H1 (cell line): ENCODE data around the gene TET2.
A peak's percentile ranks its signal among the peaks of the same experiment; 100 is the strongest.

Experiments
- CHD2 ChIP-seq: IDR thresholded peaks from 2 replicates; pipeline ENCODE4 v1.6.1; 2012; ENCODE audit warnings: low read length, improper control_type of control experiment
- EP300 ChIP-seq, 2 experiments: IDR thresholded peaks; 1 replicate in 1 of 2; 2 replicates in 1 of 2; pipeline ENCODE4 v1.6.1; 2011 to 2012; ENCODE audit warnings: low read depth in 2 of 2, low read length in 2 of 2, mild to moderate bottlenecking in 2 of 2, borderline replicate concordance in 1 of 2, inconsistent platforms in 1 of 2, moderate library complexity in 1 of 2
- FOSL1 ChIP-seq: IDR thresholded peaks from 2 replicates; pipeline ENCODE4 v1.6.1; 2011; ENCODE audit warnings: mild to moderate bottlenecking, low read depth, low read length, moderate library complexity; ENCODE audit not compliant: insufficient read depth
- SIN3A ChIP-seq, 2 experiments: IDR thresholded peaks in 1 of 2; conservative IDR thresholded peaks in 1 of 2; 2 replicates each; pipeline ENCODE4 v1.6.1; 2011 to 2012; ENCODE audit warnings: low read length in 2 of 2, improper control_type of control experiment in 1 of 2, low read depth in 1 of 2, mild to moderate bottlenecking in 1 of 2
- ZNF274 ChIP-seq: IDR thresholded peaks from 2 replicates; pipeline ENCODE4 v1.7.0; 2012; ENCODE audit warnings: low read length, borderline replicate concordance; ENCODE audit errors: extremely low read depth
- TF ChIP-seq, protein P1 (sequence below), 3 experiments: IDR thresholded peaks; 1 replicate in 2 of 3; 2 replicates in 1 of 3; pipeline versions ENCODE4 v1.5.1 to v1.6.1; 2011; ENCODE audit warnings: low read length in 3 of 3, mild to moderate bottlenecking in 3 of 3, inconsistent platforms in 2 of 3, low read depth in 1 of 3, moderate library complexity in 1 of 3; ENCODE audit not compliant: insufficient read depth in 1 of 3; ENCODE audit errors: control extremely low read depth in 1 of 3

DNA sequence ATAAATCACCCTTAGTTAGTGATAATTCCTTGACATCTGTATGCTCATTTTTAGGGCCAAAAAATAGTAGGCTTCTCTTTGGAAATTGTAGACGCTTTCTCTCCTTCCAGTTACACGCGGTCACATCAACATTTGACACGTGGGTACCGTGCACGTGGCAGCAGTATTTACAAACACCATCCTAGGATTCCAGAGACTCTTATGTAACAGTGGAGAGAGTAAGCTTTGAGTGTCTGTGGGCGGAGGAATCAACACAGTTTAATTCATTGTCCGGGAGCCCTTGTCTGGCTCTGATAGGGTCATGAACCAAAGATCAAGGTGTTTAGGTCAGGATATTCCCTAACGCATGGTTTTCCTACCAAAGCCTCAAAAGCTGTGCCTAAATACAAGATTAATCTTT, 12.2 kb downstream of the TET2 start:
- TF ChIP-seq, protein P1, sequence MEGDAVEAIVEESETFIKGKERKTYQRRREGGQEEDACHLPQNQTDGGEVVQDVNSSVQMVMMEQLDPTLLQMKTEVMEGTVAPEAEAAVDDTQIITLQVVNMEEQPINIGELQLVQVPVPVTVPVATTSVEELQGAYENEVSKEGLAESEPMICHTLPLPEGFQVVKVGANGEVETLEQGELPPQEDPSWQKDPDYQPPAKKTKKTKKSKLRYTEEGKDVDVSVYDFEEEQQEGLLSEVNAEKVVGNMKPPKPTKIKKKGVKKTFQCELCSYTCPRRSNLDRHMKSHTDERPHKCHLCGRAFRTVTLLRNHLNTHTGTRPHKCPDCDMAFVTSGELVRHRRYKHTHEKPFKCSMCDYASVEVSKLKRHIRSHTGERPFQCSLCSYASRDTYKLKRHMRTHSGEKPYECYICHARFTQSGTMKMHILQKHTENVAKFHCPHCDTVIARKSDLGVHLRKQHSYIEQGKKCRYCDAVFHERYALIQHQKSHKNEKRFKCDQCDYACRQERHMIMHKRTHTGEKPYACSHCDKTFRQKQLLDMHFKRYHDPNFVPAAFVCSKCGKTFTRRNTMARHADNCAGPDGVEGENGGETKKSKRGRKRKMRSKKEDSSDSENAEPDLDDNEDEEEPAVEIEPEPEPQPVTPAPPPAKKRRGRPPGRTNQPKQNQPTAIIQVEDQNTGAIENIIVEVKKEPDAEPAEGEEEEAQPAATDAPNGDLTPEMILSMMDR (IDR thresholded peaks at IDR 0.05; ENCODE audit: control extremely low read depth in 1 of 3, insufficient read depth in 1 of 3, low read depth in 1 of 3, low read length in 3 of 3): no peak
- no peak for TF ChIP-seq FOSL1
- no peak for TF ChIP-seq ZNF274
- no peak for TF ChIP-seq CHD2
- no peak for TF ChIP-seq EP300 (IDR thresholded peaks at IDR 0.05; ENCODE audit: borderline replicate concordance in 1 of 2, low read depth in 2 of 2, low read length in 2 of 2)
- TF ChIP-seq SIN3A (conservative IDR thresholded peaks at IDR 0.05 in 1 of 2, IDR thresholded peaks at IDR 0.05 in 1 of 2; ENCODE audit: low read depth in 1 of 2, low read length in 2 of 2): peak in 1 of 2 experiments; percentile 54; a peak in 1 of 4 replicates
